Activated CD4-positive, alpha-beta T cell treated with anti-CD3 and anti-CD28 coated beads, Interleukin-2, amount 10 ng/mL, durations not matched to agents 7 days and 5 days (primary cell): ENCODE measurements around the gene AFAP1L2. TPM values are rescaled to one million over a fixed set of nuclear protein-coding genes. Genes with fewer than 3 reads are reported as not detected.

ENCODE experiments used
- CTCF ChIA-PET: fragments of 350-600 bp; sonication (Branson Sonifier 250); formaldehyde crosslinking; loops from one replicate; lab custom pipeline; 2021; ENCODE audit warnings: antibody characterized with exemption; lab: Charles Lee
- POLR2A ChIA-PET: fragments of 350-600 bp; sonication (Branson Sonifier 250); formaldehyde crosslinking; loops from one replicate; lab custom pipeline; 2021; ENCODE audit warnings: antibody characterized with exemption; lab: Charles Lee
- DNase-seq: peaks from one replicate; pipeline ENCODE4 v3.0.0-alpha.2; 2020
- H3K27ac Mint-ChIP-seq: one replicate; pipeline ENCODE4 v1.8.0; 2021; ENCODE audit warnings: mild to moderate bottlenecking, moderate library complexity, mixed read lengths
- H3K27me3 Mint-ChIP-seq: one replicate; pipeline ENCODE4 v1.8.0; 2021; ENCODE audit warnings: mixed read lengths
- H3K36me3 Mint-ChIP-seq: one replicate; pipeline ENCODE4 v1.8.0; 2021; ENCODE audit warnings: low read depth, mixed read lengths
- H3K4me1 Mint-ChIP-seq: one replicate; pipeline ENCODE4 v1.8.0; 2021; ENCODE audit warnings: mixed read lengths
- H3K4me3 Mint-ChIP-seq: one replicate; pipeline ENCODE4 v1.8.0; 2021; ENCODE audit warnings: mild to moderate bottlenecking, moderate library complexity, mixed read lengths
- H3K9me3 Mint-ChIP-seq: one replicate; pipeline ENCODE4 v1.8.0; 2021; ENCODE audit warnings: mixed read lengths
- total RNA-seq, 2 experiments: library from RNA; stranded (reverse); gene quantifications; one replicate each; pipeline ENCODE4 v1.2.3, GENCODE V29; 2021

AFAP1L2 gene
- total RNA-seq, 2 experiments from 2014 or later, result 1.1 to 1.8 TPM

- DNase-seq, result no peak
- Mint-ChIP-seq H3K4me1 (no peaks in the 10 kb centered on the region), H3K4me3 (no peak overlapping the region), H3K36me3 (no peaks in the 10 kb centered on the region), H3K27me3 (no peaks in the 10 kb centered on the region), H3K9me3 (no peaks in the 10 kb centered on the region), H3K27ac (no peak overlapping the region)
- ChIA-PET CTCF (no interaction called here), POLR2A (no interaction called here)
Measured at GRCh38 chr10:114319406-114320248, 84.7 kb downstream of the AFAP1L2 start.

GRCh38 chr10:114316744-114317143 is 87.6 kb downstream of the AFAP1L2 start:
- H3K27me3 Mint-ChIP-seq, result no peaks in the 10 kb centered on the region
- no peak overlapping the region for H3K27ac Mint-ChIP-seq
- no peaks in the 10 kb centered on the region for H3K4me1 Mint-ChIP-seq
- ChIA-PET CTCF (interaction anchor here (1.0 kb wide), 1 partner anchor 13 kb away, joined by 4 read pairs; no protein-coding TSS in a partner anchor), POLR2A (no interaction called here)
- no peaks in the 10 kb centered on the region for H3K9me3 Mint-ChIP-seq
- no peak overlapping the region for H3K4me3 Mint-ChIP-seq
- H3K36me3 Mint-ChIP-seq, result no peaks in the 10 kb centered on the region
- no peak for DNase-seq

- no peak overlapping the region for H3K27ac Mint-ChIP-seq
- no peaks in the 10 kb centered on the region for H3K4me1 Mint-ChIP-seq
- no peak overlapping the region for H3K4me3 Mint-ChIP-seq
- no peaks in the 10 kb centered on the region for H3K27me3 Mint-ChIP-seq
- no peaks in the 10 kb centered on the region for H3K9me3 Mint-ChIP-seq
- POLR2A ChIA-PET, result no interaction called here
- CTCF ChIA-PET, result interaction anchor here (1.0 kb wide), 1 partner anchor 12 kb away, joined by 4 read pairs; no protein-coding TSS in a partner anchor
- no peaks in the 10 kb centered on the region for H3K36me3 Mint-ChIP-seq
- no peak for DNase-seq
Measured at GRCh38 chr10:114315566-114316420, 88.5 kb downstream of the AFAP1L2 start.

GRCh38 chr10:114313866-114314265 is 90.4 kb downstream of the AFAP1L2 start:
- ChIA-PET POLR2A (no interaction called here), CTCF (interaction anchor here (2.2 kb wide), 1 partner anchor 10 kb away, joined by 5 read pairs; no protein-coding TSS in a partner anchor)
- no peak for DNase-seq
- no peak overlapping the region for H3K27ac Mint-ChIP-seq
- no peak overlapping the region for H3K4me3 Mint-ChIP-seq
- H3K4me1 Mint-ChIP-seq, result no peaks in the 10 kb centered on the region
- H3K27me3 Mint-ChIP-seq, result no peaks in the 10 kb centered on the region
- no peaks in the 10 kb centered on the region for H3K9me3 Mint-ChIP-seq
- no peaks in the 10 kb centered on the region for H3K36me3 Mint-ChIP-seq

GRCh38 chr10:114313139-114313538 is 91.2 kb downstream of the AFAP1L2 start:
- Mint-ChIP-seq H3K9me3 (no peaks in the 10 kb centered on the region), H3K27ac (no peak overlapping the region), H3K27me3 (no peaks in the 10 kb centered on the region), H3K4me1 (no peaks in the 10 kb centered on the region), H3K4me3 (no peak overlapping the region), H3K36me3 (no peaks in the 10 kb centered on the region)
- no peak for DNase-seq
- ChIA-PET POLR2A (no interaction called here), CTCF (interaction anchor here (1.0 to 2.2 kb wide), 2 partner anchors 9 to 27 kb away, joined by 3 to 5 read pairs; no protein-coding TSS in a partner anchor)

- POLR2A ChIA-PET, result no interaction called here
- Mint-ChIP-seq H3K4me1 (no peaks in the 10 kb centered on the region), H3K36me3 (no peaks in the 10 kb centered on the region), H3K9me3 (no peaks in the 10 kb centered on the region), H3K27ac (no peak overlapping the region), H3K27me3 (peaks cover 5% of the 10 kb centered on the region), H3K4me3 (no peak overlapping the region)
- CTCF ChIA-PET, result no interaction called here
- DNase-seq, result no peak
Measured at GRCh38 chr10:114311496-114312209, 92.6 kb downstream of the AFAP1L2 start.

GRCh38 chr10:114311023-114311422 is 93.3 kb downstream of the AFAP1L2 start:
- H3K36me3 Mint-ChIP-seq, result no peaks in the 10 kb centered on the region
- H3K4me3 Mint-ChIP-seq, result no peak overlapping the region
- no peaks in the 10 kb centered on the region for H3K9me3 Mint-ChIP-seq
- H3K27me3 Mint-ChIP-seq, result peaks cover 5% of the 10 kb centered on the region
- no peak for DNase-seq
- ChIA-PET CTCF (no interaction called here), POLR2A (no interaction called here)
- H3K4me1 Mint-ChIP-seq, result no peaks in the 10 kb centered on the region
- no peak overlapping the region for H3K27ac Mint-ChIP-seq

GRCh38 chr10:114310346-114310745 is 94.0 kb downstream of the AFAP1L2 start:
- Mint-ChIP-seq H3K4me3 (no peak overlapping the region), H3K9me3 (no peaks in the 10 kb centered on the region), H3K27me3 (peaks cover 5% of the 10 kb centered on the region), H3K36me3 (no peaks in the 10 kb centered on the region), H3K27ac (no peak overlapping the region), H3K4me1 (no peaks in the 10 kb centered on the region)
- CTCF ChIA-PET, result no interaction called here
- POLR2A ChIA-PET, result no interaction called here
- DNase-seq, result no peak

- H3K4me1 Mint-ChIP-seq, result peaks cover 5% of the 10 kb centered on the region
- no peaks in the 10 kb centered on the region for H3K9me3 Mint-ChIP-seq
- H3K27ac Mint-ChIP-seq, result no peak overlapping the region
- ChIA-PET POLR2A (no interaction called here), CTCF (no interaction called here)
- peaks cover 5% of the 10 kb centered on the region for H3K27me3 Mint-ChIP-seq
- no peaks in the 10 kb centered on the region for H3K36me3 Mint-ChIP-seq
- H3K4me3 Mint-ChIP-seq, result no peak overlapping the region
- DNase-seq, result no peak
Measured at GRCh38 chr10:114309364-114309651, 95.0 kb downstream of the AFAP1L2 start.

GRCh38 chr10:114308531-114309363 is 95.6 kb downstream of the AFAP1L2 start:
- H3K36me3 Mint-ChIP-seq, result no peaks in the 10 kb centered on the region
- H3K9me3 Mint-ChIP-seq, result no peaks in the 10 kb centered on the region
- no peak for DNase-seq
- no peak overlapping the region for H3K4me3 Mint-ChIP-seq
- H3K27me3 Mint-ChIP-seq, result peaks cover 5% of the 10 kb centered on the region
- peaks cover 10% of the 10 kb centered on the region for H3K4me1 Mint-ChIP-seq
- no peak overlapping the region for H3K27ac Mint-ChIP-seq
- ChIA-PET POLR2A (interaction anchor here (0.5 kb wide), 1 partner anchor 1812 kb away, joined by 3 read pairs; no protein-coding TSS in a partner anchor), CTCF (interaction anchor here (0.8 kb wide), 1 partner anchor 233 kb away, joined by 3 read pairs; no protein-coding TSS in a partner anchor)

GRCh38 chr10:114307731-114308130 is 96.6 kb downstream of the AFAP1L2 start:
- CTCF ChIA-PET, result interaction anchor here (1.3 kb wide), 1 partner anchor 10 kb away, joined by 5 read pairs; no protein-coding TSS in a partner anchor
- Mint-ChIP-seq H3K27me3 (peaks cover 5% of the 10 kb centered on the region), H3K4me1 (peaks cover 12% of the 10 kb centered on the region), H3K9me3 (no peaks in the 10 kb centered on the region), H3K4me3 (no peak overlapping the region), H3K36me3 (no peaks in the 10 kb centered on the region), H3K27ac (no peak overlapping the region)
- POLR2A ChIA-PET, result no interaction called here
- no peak for DNase-seq
